Thyroid gland (tissue), 4 donors: ENCODE data around the gene MTA2. TPM values are rescaled to one million over a fixed set of nuclear protein-coding genes. Genes with fewer than 3 reads are reported as not detected.

Experiments
- DNase-seq, 2 donors: peaks; one replicate each; pipeline ENCODE4 v3.0.0-alpha.2; 2019
- H3K27ac ChIP-seq, 3 donors: fragments of 200-600 bp; sonication (generic); 1 replicate in 2 of 3; 2 replicates in 1 of 3; pipeline ENCODE4 v1.5.1; 2016 to 2019; ENCODE audit warnings: mild to moderate bottlenecking in 1 of 3, moderate library complexity in 1 of 3
- H3K27me3 ChIP-seq: fragments of 200-600 bp; sonication (generic); one replicate; pipeline ENCODE4 v1.5.1; 2019
- H3K36me3 ChIP-seq, 2 donors: fragments of 200-600 bp; sonication (generic); one replicate each; pipeline ENCODE4 v1.5.1; 2016 to 2019
- H3K4me1 ChIP-seq, 2 donors: fragments of 200-600 bp; sonication (generic); one replicate each; pipeline ENCODE4 v1.5.1; 2017 to 2019
- H3K4me3 ChIP-seq, 3 donors: fragments of 200-600 bp; sonication (generic); replicated peaks in 1 of 3; 1 replicate in 2 of 3; 2 replicates in 1 of 3; pipeline ENCODE4 v1.5.1; 2016; ENCODE audit warnings: mild to moderate bottlenecking in 1 of 3
- H3K9me3 ChIP-seq: fragments of 200-600 bp; sonication (generic); one replicate; pipeline ENCODE4 v1.5.1; 2017
- POLR2A ChIP-seq, 2 donors: fragments of 450-650 bp; IDR thresholded peaks; one replicate each; pipeline ENCODE4 v1.6.1; 2017; ENCODE audit warnings: antibody characterized with exemption in 2 of 2, mild to moderate bottlenecking in 2 of 2, moderate library complexity in 1 of 2
- WGBS, 2 donors: methylation state at CpG; one replicate each; pipeline ENCODE4 v1.1.5; 2017; 5-methylcytosine and 5-hydroxymethylcytosine counted together
- intact Hi-C: fragments of 100-400 bp; cut with DNase I; formaldehyde crosslinking; loops from one replicate; pipeline ENCODE4 v1.15.1; 2023
- microRNA-seq: library from miRNA; unstranded; fragments of <30 nt; microRNA quantifications from one replicate; pipeline ENCODE4, GENCODE V29; 2016
- small RNA-seq: library from RNA; depleted of rRNA; stranded (forward); fragments of <200 nt; gene quantifications from one replicate; pipeline ENCODE3, GENCODE V24; 2016
- total RNA-seq, 4 donors: library from RNA; depleted of rRNA; stranded (reverse); fragments of >200 nt; gene quantifications; one replicate each; pipeline ENCODE4 v1.2.3, GENCODE V29; 2016
- TF ChIP-seq, protein P1 (sequence below), 6 experiments: fragments of 200-600 bp in 3 of 6; fragments of 450-650 bp in 3 of 6; sonication (generic) in 3 of 6; IDR thresholded peaks; one replicate each; pipeline ENCODE4 v1.5.1; 2016 to 2019; ENCODE audit warnings: antibody characterized with exemption in 6 of 6, mild to moderate bottlenecking in 2 of 6, inconsistent platforms in 1 of 6, moderate library complexity in 1 of 6

MTA2 gene
- total RNA-seq, 4 donors from 2014 or later, result 65.3 to 76.7 (median 70.7) TPM

DNA sequence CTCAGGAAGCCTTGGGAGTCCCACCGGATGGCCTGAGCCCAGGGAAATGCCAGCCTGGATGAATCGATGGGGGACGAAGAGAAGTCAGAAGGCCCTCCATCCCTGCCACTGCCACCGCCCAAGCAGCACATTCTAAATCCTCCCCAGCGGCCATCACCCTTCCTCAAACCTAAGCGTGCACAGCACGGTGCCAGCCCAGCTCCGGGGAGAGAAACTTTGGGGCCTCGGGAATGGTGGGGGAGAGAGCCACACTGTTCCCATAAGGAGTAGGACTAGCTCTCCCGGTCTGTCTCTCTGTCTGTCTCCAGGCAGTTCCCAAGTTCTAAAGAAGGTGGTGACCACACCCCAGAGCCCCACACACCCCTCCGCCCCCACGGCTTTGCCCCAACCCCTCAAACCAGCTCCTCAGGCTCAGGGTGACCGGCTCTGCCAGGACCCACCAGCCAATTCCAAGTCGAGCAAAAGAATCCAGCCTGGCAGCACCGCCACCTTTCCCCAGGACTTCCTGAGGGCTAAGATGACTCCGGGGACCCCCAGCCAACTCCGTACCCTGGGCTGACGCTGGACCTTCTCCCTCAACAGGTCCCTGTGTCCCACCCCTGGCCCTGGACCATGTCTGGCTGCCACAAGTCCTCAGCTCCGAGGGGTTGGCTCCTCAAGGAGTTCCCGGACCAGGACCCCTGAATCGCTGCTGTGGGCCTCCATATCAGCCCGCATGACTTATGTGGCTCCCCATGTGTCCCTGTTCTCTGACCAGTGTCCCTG, 57.8 kb downstream of the MTA2 start:
- H3K9me3 ChIP-seq, result no peaks in the 10 kb centered on the region
- 68 to 72% methylated on average over 16 to 22 of the region's 22 CpGs for WGBS, 2 donors
- peak overlapping the region in 1 of 3 donors; percentile 87 for H3K4me3 ChIP-seq
- H3K36me3 ChIP-seq, result no peaks in the 10 kb centered on the region
- no peak for DNase-seq
- intact Hi-C loops, result loop anchor here (5.0 kb wide), 2 partner anchors 37 to 122 kb away; no protein-coding TSS in a partner anchor
- H3K27me3 ChIP-seq, result no peaks in the 10 kb centered on the region
- TF ChIP-seq, protein P1, sequence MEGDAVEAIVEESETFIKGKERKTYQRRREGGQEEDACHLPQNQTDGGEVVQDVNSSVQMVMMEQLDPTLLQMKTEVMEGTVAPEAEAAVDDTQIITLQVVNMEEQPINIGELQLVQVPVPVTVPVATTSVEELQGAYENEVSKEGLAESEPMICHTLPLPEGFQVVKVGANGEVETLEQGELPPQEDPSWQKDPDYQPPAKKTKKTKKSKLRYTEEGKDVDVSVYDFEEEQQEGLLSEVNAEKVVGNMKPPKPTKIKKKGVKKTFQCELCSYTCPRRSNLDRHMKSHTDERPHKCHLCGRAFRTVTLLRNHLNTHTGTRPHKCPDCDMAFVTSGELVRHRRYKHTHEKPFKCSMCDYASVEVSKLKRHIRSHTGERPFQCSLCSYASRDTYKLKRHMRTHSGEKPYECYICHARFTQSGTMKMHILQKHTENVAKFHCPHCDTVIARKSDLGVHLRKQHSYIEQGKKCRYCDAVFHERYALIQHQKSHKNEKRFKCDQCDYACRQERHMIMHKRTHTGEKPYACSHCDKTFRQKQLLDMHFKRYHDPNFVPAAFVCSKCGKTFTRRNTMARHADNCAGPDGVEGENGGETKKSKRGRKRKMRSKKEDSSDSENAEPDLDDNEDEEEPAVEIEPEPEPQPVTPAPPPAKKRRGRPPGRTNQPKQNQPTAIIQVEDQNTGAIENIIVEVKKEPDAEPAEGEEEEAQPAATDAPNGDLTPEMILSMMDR (IDR thresholded peaks at IDR 0.05), result no peak
- TF ChIP-seq POLR2A (IDR thresholded peaks at IDR 0.05), result no peak
- H3K27ac ChIP-seq, result peak overlapping the region; percentile 42 to 99 (median 92)
- peaks cover 44 to 73% of the 10 kb centered on the region in 2 donors for H3K4me1 ChIP-seq

Small RNA genes within 50 kb of the gene (microRNA-seq; reads per million reads assigned to microRNA genes)
- not detected for gene MIR6747

Small RNA genes within 50 kb of the gene (small RNA-seq; reads per million reads assigned to genes)
- gene AP001458.1 (not detected), gene EEF1G (not detected), gene MIR6747 (not detected)

Other genes with a start within 250 kb of the MTA2 start
- not detected for gene SCGB1A1, start 182.8 kb downstream of the MTA2 start, total RNA-seq
- gene AHNAK, start 55.1 kb downstream of the MTA2 start, total RNA-seq, result 100 to 1,000 TPM; 227 to 400 (median 288) TPM
- gene EEF1G, start 28.0 kb downstream of the MTA2 start, total RNA-seq, result 1,000 to 10,000 TPM; 1,334 to 1,814 (median 1,607) TPM
- 10 to 100 TPM; 13.7 to 20.0 (median 16.1) TPM for gene TUT1, start 10.3 kb downstream of the MTA2 start, total RNA-seq
- gene EML3, start 10.9 kb upstream of the MTA2 start, total RNA-seq, result 10 to 100 TPM; 28.3 to 58.0 (median 46.6) TPM
- 1 to 10 TPM; 2.5 to 7.0 (median 5.2) TPM for gene ROM1, start 11.4 kb upstream of the MTA2 start, total RNA-seq
- gene B3GAT3, start 20.1 kb upstream of the MTA2 start, total RNA-seq, result 10 to 100 TPM; 23.0 to 33.4 (median 25.1) TPM
- gene GANAB, start 44.7 kb upstream of the MTA2 start, total RNA-seq, result 100 to 1,000 TPM; 158 to 297 (median 201) TPM
- gene INTS5, start 51.4 kb upstream of the MTA2 start, total RNA-seq, result 10 to 100 TPM; 14.8 to 26.5 (median 23.5) TPM
- gene C11orf98, start 63.3 kb upstream of the MTA2 start, total RNA-seq, result 10 to 100 TPM; 24.1 to 34.5 (median 29.6) TPM
- 10 to 100 TPM in 1 of 4 donors, 1 to 10 TPM in 2, under 1 TPM in 1; 0.83 to 13.5 (median 5.7) TPM for gene CSKMT, start 63.4 kb upstream of the MTA2 start, total RNA-seq
- gene UQCC3, start 69.8 kb upstream of the MTA2 start, total RNA-seq, result 10 to 100 TPM in 2 of 4 donors, 1 to 10 TPM in 2; 5.7 to 10.6 (median 8.1) TPM
- gene LBHD1, start 70.4 kb upstream of the MTA2 start, total RNA-seq, result 10 to 100 TPM in 2 of 4 donors, 1 to 10 TPM in 2; 5.8 to 15.5 (median 9.3) TPM
- 100 to 1,000 TPM; 120 to 184 (median 149) TPM for gene UBXN1, start 77.2 kb upstream of the MTA2 start, total RNA-seq
- gene LRRN4CL, start 87.7 kb upstream of the MTA2 start, total RNA-seq, result 10 to 100 TPM in 2 of 4 donors, 1 to 10 TPM in 2; 2.5 to 18.3 (median 9.0) TPM
- 100 to 1,000 TPM in 2 of 4 donors, 10 to 100 TPM in 2; 54.9 to 153 (median 89.4) TPM for gene BSCL2, start 105.6 kb upstream of the MTA2 start, total RNA-seq
- gene GNG3, start 105.8 kb upstream of the MTA2 start, total RNA-seq, result not detected
- gene HNRNPUL2, start 125.6 kb upstream of the MTA2 start, total RNA-seq, result 10 to 100 TPM; 16.4 to 30.8 (median 21.5) TPM
- 10 to 100 TPM; 21.3 to 29.3 (median 25.4) TPM for gene TTC9C, start 126.6 kb upstream of the MTA2 start, total RNA-seq
- 10 to 100 TPM; 10.1 to 17.1 (median 14.8) TPM for gene ZBTB3, start 152.3 kb upstream of the MTA2 start, total RNA-seq
- gene POLR2G, start 159.7 kb upstream of the MTA2 start, total RNA-seq, result 10 to 100 TPM; 32.1 to 76.5 (median 50.6) TPM
- gene TAF6L, start 169.5 kb upstream of the MTA2 start, total RNA-seq, result 10 to 100 TPM; 41.2 to 55.0 (median 45.5) TPM
- 100 to 1,000 TPM in 2 of 4 donors, 10 to 100 TPM in 2; 78.6 to 126 (median 92.4) TPM for gene TMEM179B, start 185.5 kb upstream of the MTA2 start, total RNA-seq
- gene TMEM223, start 190.1 kb upstream of the MTA2 start, total RNA-seq, result 10 to 100 TPM in 3 of 4 donors, 1 to 10 TPM in 1; 9.1 to 46.5 (median 29.7) TPM
- 10 to 100 TPM; 56.8 to 83.7 (median 80.9) TPM for gene NXF1, start 203.6 kb upstream of the MTA2 start, total RNA-seq
- 10 to 100 TPM; 26.3 to 62.8 (median 56.7) TPM for gene STX5, start 230.2 kb upstream of the MTA2 start, total RNA-seq
- not detected for gene TEX54, start 231.0 kb upstream of the MTA2 start, total RNA-seq
- gene WDR74, start 237.7 kb upstream of the MTA2 start, total RNA-seq, result 10 to 100 TPM; 25.2 to 76.1 (median 33.6) TPM